A673 (cell line): ENCODE results near the gene MTREX. TPM values are rescaled to one million over a fixed set of nuclear protein-coding genes. Genes with fewer than 3 reads are reported as not detected.

Experiments
- BruUV-seq: library from RNA; stranded (reverse); fragments of 400-500 nt; replicated peaks from 2 replicates; lab custom pipeline; 2021; lab: Mats Ljungman, UMichigan
- CTCF ChIA-PET: fragments of 300-600 bp; sonication (Branson Sonifier 250); formaldehyde crosslinking; loops from one replicate; lab custom pipeline; 2022; ENCODE audit warnings: antibody characterized with exemption; lab: Charles Lee
- POLR2A ChIA-PET: fragments of 300-600 bp; sonication (Branson Sonifier 250); formaldehyde crosslinking; loops from one replicate; lab custom pipeline; 2022; ENCODE audit warnings: antibody characterized with exemption; ENCODE audit not compliant: low non-redundant PET; lab: Charles Lee
- DNase-seq: peaks from one replicate; pipeline ENCODE4 v3.0.0-alpha.2; 2015; ENCODE audit warnings: low spot score
- H3K27ac ChIP-seq: fragments of 200-600 bp; sonication (generic); 2 replicates; pipeline ENCODE4 v1.5.1; 2016; ENCODE audit warnings: mixed run types, low read depth, mild to moderate bottlenecking, mixed read lengths, antibody characterized with exemption, low read length; ENCODE audit not compliant: poor library complexity, severe bottlenecking
- H3K27me3 ChIP-seq: fragments of 200-600 bp; sonication (generic); replicated peaks from 2 replicates; pipeline ENCODE4 v1.6.1; 2017; ENCODE audit warnings: mixed run types, low read depth, mild to moderate bottlenecking, mixed read lengths, antibody characterized with exemption, low read length; ENCODE audit not compliant: insufficient read depth, poor library complexity
- H3K36me3 ChIP-seq: fragments of 200-600 bp; sonication (generic); 2 replicates; pipeline ENCODE4 v1.6.1; 2016; ENCODE audit warnings: mixed run types, mild to moderate bottlenecking, mixed read lengths, antibody characterized with exemption, low read length; ENCODE audit not compliant: insufficient read depth, poor library complexity, severe bottlenecking
- H3K4me1 ChIP-seq: fragments of 200-600 bp; sonication (generic); 2 replicates; pipeline ENCODE4 v1.6.1; 2017; ENCODE audit warnings: mixed run types, mild to moderate bottlenecking, mixed read lengths, antibody characterized with exemption, low read length; ENCODE audit not compliant: insufficient read depth, poor library complexity, severe bottlenecking
- H3K4me3 ChIP-seq: fragments of 200-600 bp; sonication (generic); 2 replicates; pipeline ENCODE4 v1.5.1; 2016; ENCODE audit warnings: low read depth, mixed run types, mild to moderate bottlenecking, mixed read lengths, low read length; ENCODE audit not compliant: poor library complexity, severe bottlenecking
- H3K9me3 ChIP-seq: fragments of 200-600 bp; sonication (generic); 2 replicates; pipeline ENCODE4 v1.6.1; 2016; ENCODE audit warnings: mixed run types, low read depth, mild to moderate bottlenecking, mixed read lengths, antibody characterized with exemption, low read length; ENCODE audit not compliant: poor library complexity, severe bottlenecking
- EZH2 ChIP-seq: fragments of 200-600 bp; sonication (generic); IDR thresholded peaks from 2 replicates; pipeline ENCODE4 v1.6.1; 2017; ENCODE audit warnings: borderline replicate concordance, low read depth, mild to moderate bottlenecking, mixed read lengths, antibody characterized with exemption, low read length; ENCODE audit not compliant: poor library complexity, severe bottlenecking
- intact Hi-C: fragments of 100-400 bp; cut with micrococcal nuclease; formaldehyde crosslinking; loops from one replicate; pipeline ENCODE4 v1.10.0; 2022; ENCODE audit not compliant: unreplicated experiment
- total RNA-seq: library from RNA; stranded (reverse); gene quantifications from 2 replicates; pipeline ENCODE4 v1.2.3, GENCODE V29; 2021
- TF ChIP-seq, protein P1 (sequence below): fragments of 300-800, 200-600 bp; sonication (generic); conservative IDR thresholded peaks from 2 replicates; pipeline ENCODE4 v1.5.1; 2017; ENCODE audit warnings: low read depth, mild to moderate bottlenecking, antibody characterized with exemption, low read length, moderate library complexity, mixed read lengths

MTREX gene
- total RNA-seq, 1 experiment from 2014 or later: 135 TPM

DNA sequence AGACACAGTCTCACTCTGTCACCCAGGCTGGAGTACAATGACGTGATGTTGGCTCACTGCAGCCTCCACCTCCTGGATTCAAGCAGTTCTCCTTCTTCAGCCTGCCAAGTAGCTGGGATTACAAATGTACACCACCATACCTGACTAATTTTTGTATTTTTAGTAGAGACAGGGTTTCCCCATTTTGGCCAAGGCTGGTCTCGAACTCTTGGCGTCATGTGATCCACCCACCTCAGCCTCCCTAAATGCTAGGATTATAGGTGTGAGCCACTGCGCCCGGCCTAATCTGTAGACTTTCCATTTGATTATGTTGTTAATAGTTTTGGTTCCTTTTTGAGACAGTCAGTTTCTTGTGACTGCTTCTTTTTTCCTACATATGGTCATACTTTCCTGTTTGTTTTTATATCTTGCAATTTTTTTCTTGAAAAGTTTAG, 31.0 kb downstream of the MTREX start:
- ChIA-PET POLR2A (interaction anchor here (0.7 kb wide), 1 partner anchor 115 kb away, joined by 7 read pairs; no protein-coding TSS in a partner anchor), CTCF (interaction anchor here (0.6 kb wide), 1 partner anchor 1225 kb away, joined by 3 read pairs; no protein-coding TSS in a partner anchor)
- intact Hi-C loops: no loop called here
- peaks cover 5% of the 10 kb centered on the region for H3K4me1 ChIP-seq
- H3K4me3 ChIP-seq: no peak overlapping the region
- no peak for TF ChIP-seq EZH2
- TF ChIP-seq, protein P1, sequence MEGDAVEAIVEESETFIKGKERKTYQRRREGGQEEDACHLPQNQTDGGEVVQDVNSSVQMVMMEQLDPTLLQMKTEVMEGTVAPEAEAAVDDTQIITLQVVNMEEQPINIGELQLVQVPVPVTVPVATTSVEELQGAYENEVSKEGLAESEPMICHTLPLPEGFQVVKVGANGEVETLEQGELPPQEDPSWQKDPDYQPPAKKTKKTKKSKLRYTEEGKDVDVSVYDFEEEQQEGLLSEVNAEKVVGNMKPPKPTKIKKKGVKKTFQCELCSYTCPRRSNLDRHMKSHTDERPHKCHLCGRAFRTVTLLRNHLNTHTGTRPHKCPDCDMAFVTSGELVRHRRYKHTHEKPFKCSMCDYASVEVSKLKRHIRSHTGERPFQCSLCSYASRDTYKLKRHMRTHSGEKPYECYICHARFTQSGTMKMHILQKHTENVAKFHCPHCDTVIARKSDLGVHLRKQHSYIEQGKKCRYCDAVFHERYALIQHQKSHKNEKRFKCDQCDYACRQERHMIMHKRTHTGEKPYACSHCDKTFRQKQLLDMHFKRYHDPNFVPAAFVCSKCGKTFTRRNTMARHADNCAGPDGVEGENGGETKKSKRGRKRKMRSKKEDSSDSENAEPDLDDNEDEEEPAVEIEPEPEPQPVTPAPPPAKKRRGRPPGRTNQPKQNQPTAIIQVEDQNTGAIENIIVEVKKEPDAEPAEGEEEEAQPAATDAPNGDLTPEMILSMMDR: no peak
- no peak overlapping the region for H3K27ac ChIP-seq
- BruUV-seq: no TSS peak
- no peaks in the 10 kb centered on the region for H3K9me3 ChIP-seq
- H3K27me3 ChIP-seq: no peaks in the 10 kb centered on the region
- no peak for DNase-seq
- H3K36me3 ChIP-seq: peaks cover 16% of the 10 kb centered on the region

DNA sequence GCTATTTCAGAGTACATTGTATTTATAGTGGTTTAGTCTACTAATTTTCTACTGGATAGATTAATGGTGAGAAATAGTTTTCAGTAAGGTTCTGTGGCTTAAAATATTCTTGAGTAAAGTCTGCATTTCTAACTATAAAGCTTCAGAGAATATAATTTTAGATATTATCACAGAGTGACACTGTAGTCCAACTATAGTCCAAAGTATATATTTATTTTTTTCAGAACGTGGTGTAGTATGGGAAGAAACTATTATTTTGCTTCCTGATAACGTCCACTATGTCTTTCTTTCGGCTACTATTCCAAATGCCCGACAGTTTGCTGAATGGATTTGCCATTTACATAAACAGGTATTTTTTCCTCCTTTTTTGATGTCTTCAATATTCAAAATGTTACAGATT, 35.3 kb downstream of the MTREX start:
- Histone ChIP-seq H3K4me1 (peaks cover 5% of the 10 kb centered on the region), H3K27me3 (no peaks in the 10 kb centered on the region), H3K36me3 (peaks cover 48% of the 10 kb centered on the region), H3K27ac (no peak overlapping the region), H3K4me3 (no peak overlapping the region), H3K9me3 (no peaks in the 10 kb centered on the region)
- no TSS peak for BruUV-seq
- TF ChIP-seq EZH2: no peak
- TF ChIP-seq, protein P1: no peak
- ChIA-PET CTCF (interaction anchor here (0.7 kb wide), 1 partner anchor 362 kb away, joined by 4 read pairs; no protein-coding TSS in a partner anchor), POLR2A (no interaction called here)
- DNase-seq: no peak
- intact Hi-C loops: loop anchor here (5.0 kb wide), 1 partner anchor 349 kb away; no protein-coding TSS in a partner anchor

DNA sequence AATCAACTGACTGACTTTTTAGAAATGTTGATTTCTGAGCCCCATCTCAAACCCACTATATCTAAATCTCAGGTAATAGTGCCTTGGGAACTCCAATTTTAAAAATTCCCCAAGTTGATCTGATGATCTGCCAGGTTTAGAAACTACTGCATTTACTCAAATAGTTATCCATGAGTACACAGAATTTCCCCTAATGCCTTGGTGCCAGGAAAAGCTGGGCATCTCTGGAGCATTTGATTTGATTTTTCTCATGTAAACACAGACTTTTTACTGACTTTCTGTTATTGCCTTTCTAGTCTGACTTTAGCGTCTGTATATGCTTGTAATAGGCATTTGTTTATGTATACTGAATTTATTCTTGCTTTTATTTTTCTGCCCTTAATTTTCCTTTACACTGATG, 35.8 kb downstream of the MTREX start:
- peak overlapping the region; percentile 21 for H3K27ac ChIP-seq
- no peak overlapping the region for H3K4me3 ChIP-seq
- H3K27me3 ChIP-seq: no peaks in the 10 kb centered on the region
- POLR2A ChIA-PET: no interaction called here
- H3K36me3 ChIP-seq: peaks cover 48% of the 10 kb centered on the region
- H3K9me3 ChIP-seq: no peaks in the 10 kb centered on the region
- CTCF ChIA-PET: interaction anchor here (0.7 kb wide), 1 partner anchor 361 kb away, joined by 4 read pairs; no protein-coding TSS in a partner anchor
- H3K4me1 ChIP-seq: peaks cover 5% of the 10 kb centered on the region
- BruUV-seq: no TSS peak
- intact Hi-C loops: loop anchor here (5.0 kb wide), 1 partner anchor 349 kb away; no protein-coding TSS in a partner anchor
- DNase-seq: no peak
- TF ChIP-seq, protein P1: no peak
- no peak for TF ChIP-seq EZH2
